Measurements from ENCODE around the gene MYH10.

MYH10 gene

GRCh38 chr17:8443756-8444155 lies 186.8 kb downstream of the MYH10 start:
- Histone ChIP-seq H3K4me1 (ENCODE audit: control insufficient read depth, insufficient read depth, low read length) (no peaks in the 10 kb centered on the region), H3K9me3 (ENCODE audit: control insufficient read depth, insufficient read depth, low read length) (no peaks in the 10 kb centered on the region), H3K27me3 (ENCODE audit: control insufficient read depth, insufficient read depth, low read length) (no peaks in the 10 kb centered on the region), H3K4me3 (ENCODE audit: low read length) (no peak overlapping the region), H3K27ac (ENCODE audit: low read length) (no peak overlapping the region), H3K36me3 (ENCODE audit: control insufficient read depth, insufficient read depth, low read length) (no peaks in the 10 kb centered on the region; the same call in 1 of the 2 replicates)
- no peak for DNase-seq (ENCODE audit: low read depth, low spot score)
- WGBS (ENCODE audit: insufficient coverage, insufficient read length), result no CpG with 5 or more reads among the region's 7 CpGs

- no peaks in the 10 kb centered on the region for H3K4me1 ChIP-seq (ENCODE audit: control insufficient read depth, insufficient read depth, low read length)
- DNase-seq (ENCODE audit: low read depth, low spot score), result no peak
- no peaks in the 10 kb centered on the region for H3K27me3 ChIP-seq (ENCODE audit: control insufficient read depth, insufficient read depth, low read length)
- WGBS (ENCODE audit: insufficient coverage, insufficient read length), result no CpG with 5 or more reads among the region's 2 CpGs
- H3K27ac ChIP-seq (ENCODE audit: low read length), result no peak overlapping the region
- no peaks in the 10 kb centered on the region for H3K9me3 ChIP-seq (ENCODE audit: control insufficient read depth, insufficient read depth, low read length)
- no peak overlapping the region for H3K4me3 ChIP-seq (ENCODE audit: low read length)
- no peaks in the 10 kb centered on the region for H3K36me3 ChIP-seq (ENCODE audit: control insufficient read depth, insufficient read depth, low read length)
These were observed 188.2 kb downstream of the MYH10 start for GRCh38 chr17:8442310-8442709.

- Histone ChIP-seq H3K4me1 (ENCODE audit: control insufficient read depth, insufficient read depth, low read length) (no peaks in the 10 kb centered on the region), H3K36me3 (ENCODE audit: control insufficient read depth, insufficient read depth, low read length) (no peaks in the 10 kb centered on the region), H3K9me3 (ENCODE audit: control insufficient read depth, insufficient read depth, low read length) (no peaks in the 10 kb centered on the region), H3K27ac (ENCODE audit: low read length) (no peak overlapping the region), H3K27me3 (ENCODE audit: control insufficient read depth, insufficient read depth, low read length) (no peaks in the 10 kb centered on the region), H3K4me3 (ENCODE audit: low read length) (no peak overlapping the region)
- no CpG with 5 or more reads among the region's 2 CpGs for WGBS (ENCODE audit: insufficient coverage, insufficient read length)
- DNase-seq (ENCODE audit: low read depth, low spot score), result no peak
These were observed 188.8 kb downstream of the MYH10 start for GRCh38 chr17:8441690-8442089.

- Histone ChIP-seq H3K4me3 (ENCODE audit: low read length) (no peak overlapping the region), H3K4me1 (ENCODE audit: control insufficient read depth, insufficient read depth, low read length) (no peaks in the 10 kb centered on the region), H3K27me3 (ENCODE audit: control insufficient read depth, insufficient read depth, low read length) (no peaks in the 10 kb centered on the region), H3K36me3 (ENCODE audit: control insufficient read depth, insufficient read depth, low read length) (no peaks in the 10 kb centered on the region), H3K27ac (ENCODE audit: low read length) (no peak overlapping the region), H3K9me3 (ENCODE audit: control insufficient read depth, insufficient read depth, low read length) (no peaks in the 10 kb centered on the region)
- no peak for DNase-seq (ENCODE audit: low read depth, low spot score)
- WGBS (ENCODE audit: insufficient coverage, insufficient read length), result no CpG with 5 or more reads among the region's 3 CpGs
These were observed 190.8 kb downstream of the MYH10 start for GRCh38 chr17:8439681-8440080.

DNA sequence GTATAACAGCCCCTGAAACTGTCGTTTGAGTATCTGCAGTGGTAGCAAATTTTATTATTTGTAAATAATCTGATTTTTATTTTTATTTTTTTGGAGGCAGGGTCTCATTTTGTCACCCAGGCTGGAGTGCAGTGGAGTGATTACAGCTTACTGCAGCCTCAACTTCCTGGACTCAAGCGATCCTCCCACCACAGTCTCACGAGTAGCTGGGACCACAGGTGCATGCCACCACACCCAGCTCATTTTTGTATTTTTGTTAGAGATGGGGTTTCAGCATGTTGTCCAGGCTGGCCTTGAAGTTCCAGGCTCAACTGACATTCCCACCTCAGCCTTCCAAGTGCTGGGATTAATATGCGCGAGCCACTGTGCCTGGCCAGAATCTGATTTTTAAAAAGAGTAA lies 192.1 kb downstream of the MYH10 start:
- no peaks in the 10 kb centered on the region for H3K9me3 ChIP-seq (ENCODE audit: control insufficient read depth, insufficient read depth, low read length)
- no peaks in the 10 kb centered on the region for H3K36me3 ChIP-seq (ENCODE audit: control insufficient read depth, insufficient read depth, low read length)
- WGBS (ENCODE audit: insufficient coverage, insufficient read length), result no CpG with 5 or more reads among the region's 5 CpGs
- H3K27ac ChIP-seq (ENCODE audit: low read length), result no peak overlapping the region
- DNase-seq (ENCODE audit: low read depth, low spot score), result no peak
- H3K4me1 ChIP-seq (ENCODE audit: control insufficient read depth, insufficient read depth, low read length), result no peaks in the 10 kb centered on the region
- no peaks in the 10 kb centered on the region for H3K27me3 ChIP-seq (ENCODE audit: control insufficient read depth, insufficient read depth, low read length)
- no peak overlapping the region for H3K4me3 ChIP-seq (ENCODE audit: low read length)

- Histone ChIP-seq H3K4me3 (ENCODE audit: low read length) (peak overlapping the region; percentile 77; the same call in 1 of the 2 replicates), H3K27me3 (ENCODE audit: control insufficient read depth, insufficient read depth, low read length) (no peaks in the 10 kb centered on the region), H3K4me1 (ENCODE audit: control insufficient read depth, insufficient read depth, low read length) (no peaks in the 10 kb centered on the region), H3K9me3 (ENCODE audit: control insufficient read depth, insufficient read depth, low read length) (no peaks in the 10 kb centered on the region), H3K36me3 (ENCODE audit: control insufficient read depth, insufficient read depth, low read length) (no peaks in the 10 kb centered on the region), H3K27ac (ENCODE audit: low read length) (no peak overlapping the region)
- no CpG with 5 or more reads among the region's 5 CpGs for WGBS (ENCODE audit: insufficient coverage, insufficient read length)
- no peak for DNase-seq (ENCODE audit: low read depth, low spot score)
These were observed 193.7 kb downstream of the MYH10 start for GRCh38 chr17:8436844-8437171.

DNA sequence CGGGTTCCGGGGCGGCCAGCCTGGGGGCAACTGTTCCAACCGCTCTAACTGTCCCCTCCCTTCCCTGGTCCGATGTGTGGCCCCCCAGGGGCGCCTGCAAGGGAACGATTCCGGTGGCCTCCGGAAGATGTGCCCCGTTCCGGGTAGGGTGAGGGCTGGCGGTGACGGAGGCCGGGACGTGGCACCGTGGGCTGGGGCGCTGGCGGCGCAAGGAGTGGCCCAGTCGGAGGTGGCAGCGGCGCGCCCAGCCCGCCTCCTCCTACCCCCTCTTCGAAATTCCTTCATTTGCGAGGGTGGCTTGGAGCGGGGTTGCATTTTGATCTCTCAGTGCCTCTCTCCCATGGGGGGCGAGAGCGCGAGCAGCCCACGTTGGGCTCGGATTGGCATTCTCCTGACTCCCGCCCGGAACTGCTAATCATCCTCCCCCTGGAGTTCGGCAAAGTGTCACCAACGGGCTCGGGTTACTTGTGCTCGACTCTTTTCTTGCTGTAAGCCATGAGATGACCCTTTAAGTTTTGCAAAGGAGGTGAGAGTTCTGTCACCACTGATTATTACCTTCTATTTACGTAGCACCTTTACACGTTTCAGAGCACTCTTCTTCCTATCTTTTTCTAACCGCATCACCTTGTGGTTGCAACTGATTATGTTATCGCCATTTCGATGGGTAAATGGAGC lies 194.2 kb downstream of the MYH10 start:
- H3K4me3 ChIP-seq (ENCODE audit: low read length), result peak overlapping the region; percentile 77
- no peak for DNase-seq (ENCODE audit: low read depth, low spot score)
- WGBS (ENCODE audit: insufficient coverage, insufficient read length), result no CpG with 5 or more reads among the region's 43 CpGs
- no peaks in the 10 kb centered on the region for H3K36me3 ChIP-seq (ENCODE audit: control insufficient read depth, insufficient read depth, low read length)
- no peak overlapping the region for H3K27ac ChIP-seq (ENCODE audit: low read length)
- H3K27me3 ChIP-seq (ENCODE audit: control insufficient read depth, insufficient read depth, low read length), result no peaks in the 10 kb centered on the region
- no peaks in the 10 kb centered on the region for H3K9me3 ChIP-seq (ENCODE audit: control insufficient read depth, insufficient read depth, low read length)
- H3K4me1 ChIP-seq (ENCODE audit: control insufficient read depth, insufficient read depth, low read length), result no peaks in the 10 kb centered on the region

GRCh38 chr17:8435245-8436168 lies 195.0 kb downstream of the MYH10 start, which contains the start of gene NDEL1:
TSS of gene NDEL1 (plus strand) at chr17:8435884. CDS start at chr17:8444272, 8,388 bp downstream.
- Histone ChIP-seq H3K27me3 (ENCODE audit: control insufficient read depth, insufficient read depth, low read length) (no peaks in the 10 kb centered on the region), H3K27ac (ENCODE audit: low read length) (no peak within 1 kb of the TSS), H3K4me1 (ENCODE audit: control insufficient read depth, insufficient read depth, low read length) (no peaks in the 10 kb centered on the region), H3K9me3 (ENCODE audit: control insufficient read depth, insufficient read depth, low read length) (no peaks in the 10 kb centered on the region), H3K4me3 (ENCODE audit: low read length) (peak within 1 kb of the TSS; percentile 77), H3K36me3 (ENCODE audit: control insufficient read depth, insufficient read depth, low read length) (no peaks in the 10 kb centered on the region)
- DNase-seq (ENCODE audit: low read depth, low spot score), result peak; percentile 85
- no CpG with 5 or more reads among the region's 68 CpGs for WGBS (ENCODE audit: insufficient coverage, insufficient read length)

DNA sequence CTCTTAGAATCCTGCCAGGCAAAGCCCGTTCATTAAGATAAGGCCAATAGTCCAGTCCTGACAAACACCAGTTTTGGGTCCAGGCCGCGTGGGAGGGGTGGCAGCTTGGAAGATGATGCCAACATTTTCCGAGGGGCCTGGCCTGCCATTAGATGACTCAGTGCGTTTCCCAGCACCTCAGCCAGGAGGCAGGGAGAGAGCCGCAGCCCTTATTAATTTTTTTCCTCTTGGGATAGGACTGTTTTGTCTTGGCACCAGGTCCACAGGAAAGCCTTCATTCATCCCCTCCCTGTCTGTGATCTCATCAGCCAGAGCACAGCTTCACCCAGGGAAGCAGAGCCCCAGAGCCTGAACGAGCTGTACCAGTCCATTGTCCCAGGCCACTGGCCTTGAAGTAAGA lies 199.6 kb downstream of the MYH10 start:
- Histone ChIP-seq H3K36me3 (ENCODE audit: control insufficient read depth, insufficient read depth, low read length) (no peaks in the 10 kb centered on the region), H3K9me3 (ENCODE audit: control insufficient read depth, insufficient read depth, low read length) (no peaks in the 10 kb centered on the region), H3K27ac (ENCODE audit: low read length) (no peak overlapping the region), H3K4me1 (ENCODE audit: control insufficient read depth, insufficient read depth, low read length) (no peaks in the 10 kb centered on the region), H3K4me3 (ENCODE audit: low read length) (no peak overlapping the region), H3K27me3 (ENCODE audit: control insufficient read depth, insufficient read depth, low read length) (no peaks in the 10 kb centered on the region)
- WGBS (ENCODE audit: insufficient coverage, insufficient read length), result no CpG with 5 or more reads among the region's 7 CpGs
- DNase-seq (ENCODE audit: low read depth, low spot score), result no peak

DNA sequence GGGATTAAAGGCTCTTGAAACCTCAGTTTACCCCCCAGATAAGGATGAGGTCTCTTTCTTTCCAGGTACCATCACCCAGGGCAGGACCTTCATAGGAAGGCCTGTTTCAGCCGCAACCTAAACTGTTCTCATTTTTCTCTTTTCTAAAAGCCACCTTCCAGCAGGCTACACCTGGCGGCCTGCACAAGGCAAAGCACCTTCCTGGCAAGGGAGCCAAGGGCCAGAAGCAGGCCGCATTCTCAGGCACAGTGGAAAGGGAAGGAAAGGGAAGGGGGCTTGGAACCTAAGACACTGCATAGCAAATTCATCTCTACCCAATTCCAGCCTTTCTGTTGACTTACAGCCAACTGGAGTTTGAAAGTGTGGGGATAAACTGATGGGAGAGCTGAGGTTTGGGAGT lies 203.7 kb downstream of the MYH10 start:
- DNase-seq (ENCODE audit: low read depth, low spot score), result no peak
- Histone ChIP-seq H3K4me3 (ENCODE audit: low read length) (no peak overlapping the region), H3K27ac (ENCODE audit: low read length) (no peak overlapping the region), H3K9me3 (ENCODE audit: control insufficient read depth, insufficient read depth, low read length) (no peaks in the 10 kb centered on the region), H3K27me3 (ENCODE audit: control insufficient read depth, insufficient read depth, low read length) (no peaks in the 10 kb centered on the region), H3K4me1 (ENCODE audit: control insufficient read depth, insufficient read depth, low read length) (no peaks in the 10 kb centered on the region), H3K36me3 (ENCODE audit: control insufficient read depth, insufficient read depth, low read length) (no peaks in the 10 kb centered on the region)
- WGBS (ENCODE audit: insufficient coverage, insufficient read length), result no CpG with 5 or more reads among the region's 3 CpGs
